ENCODE data around the gene TNIP1. TPM values are rescaled to one million over a fixed set of nuclear protein-coding genes. Genes with fewer than 3 reads are reported as not detected.

The TNIP1 gene
- total RNA-seq, 2 experiments from 2014 or later, result 110 to 115 TPM

DNA sequence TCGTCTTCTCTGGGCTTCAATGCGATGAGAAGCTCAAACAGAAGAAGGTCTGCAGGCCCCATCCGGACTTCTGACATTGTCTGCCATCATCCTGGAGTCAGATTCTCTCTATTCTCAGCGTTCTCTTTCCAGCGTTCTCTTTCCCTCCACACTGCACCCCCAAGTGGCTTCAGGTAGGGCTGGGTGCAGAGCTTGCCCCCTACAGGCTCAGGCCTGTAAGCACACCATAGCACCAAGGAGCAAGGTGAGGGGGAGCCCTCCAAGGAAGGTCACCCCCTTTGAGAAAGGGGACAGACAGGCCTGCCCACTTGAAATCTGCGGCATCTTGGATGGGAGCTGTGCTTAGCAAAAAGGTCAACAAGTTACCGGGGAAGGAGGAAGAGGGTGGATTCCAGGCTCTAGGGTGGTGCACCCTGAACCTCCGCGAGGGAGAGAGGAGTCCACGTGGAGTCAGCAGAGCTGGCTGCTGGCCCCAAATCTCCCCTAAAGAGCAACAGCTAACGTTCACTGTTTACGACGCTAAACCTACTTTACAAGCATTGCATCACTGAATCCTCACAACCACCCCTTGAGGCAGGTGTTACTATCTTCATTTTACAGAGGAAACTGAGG, 32.9 kb downstream of the TNIP1 start:
- H3K27me3 Mint-ChIP-seq, result no peaks in the 10 kb centered on the region
- Histone ChIP-seq H3K27ac (ENCODE audit: low read depth in 1 of 2, low read length in 2 of 2) (no peak overlapping the region), H3K4me1 (ENCODE audit: insufficient read depth, low read length) (peaks cover 7% of the 10 kb centered on the region), H3K36me3 (ENCODE audit: insufficient read depth, low read length) (peaks cover 95% of the 10 kb centered on the region), H3K27me3 (ENCODE audit: control insufficient read depth in 1 of 2, insufficient read depth in 2 of 2, low read length in 2 of 2) (no peaks in the 10 kb centered on the region), H3K9me3 (ENCODE audit: control insufficient read depth in 1 of 2, insufficient read depth in 1 of 2, low read length in 2 of 2) (no peaks in the 10 kb centered on the region), H3K4me3 (ENCODE audit: low read length) (no peak overlapping the region)
- no peak overlapping the region for H3K27ac Mint-ChIP-seq
- H3K36me3 Mint-ChIP-seq (ENCODE audit: low read depth), result peaks cover 95% of the 10 kb centered on the region
- intact Hi-C loops (cut with DNase I, micrococcal nuclease), result loop anchor here in 1 of 2 experiments (1.0 to 5.0 kb wide), 2 partner anchors 109 to 486 kb away; partner anchors contain the start of gene ANXA6
- DNase-seq, result peak in 9 of 14 experiments; percentile 8 to 63 (median 17)
- H3K9me3 Mint-ChIP-seq, result no peaks in the 10 kb centered on the region
- ChIA-PET POLR2A (interaction anchor here (0.9 kb wide), 1 partner anchor 68 kb away, joined by 3 read pairs; no protein-coding TSS in a partner anchor), CTCF (interaction anchor here (0.6 to 8.8 kb wide), 6 partner anchors 10 to 597 kb away, joined by 3 to 126 read pairs (median 3); no protein-coding TSS in a partner anchor)
- peak; percentile 86 for ATAC-seq (ENCODE audit: poor library complexity)
- no peak overlapping the region for H3K4me3 Mint-ChIP-seq
- TF ChIP-seq, protein P1, sequence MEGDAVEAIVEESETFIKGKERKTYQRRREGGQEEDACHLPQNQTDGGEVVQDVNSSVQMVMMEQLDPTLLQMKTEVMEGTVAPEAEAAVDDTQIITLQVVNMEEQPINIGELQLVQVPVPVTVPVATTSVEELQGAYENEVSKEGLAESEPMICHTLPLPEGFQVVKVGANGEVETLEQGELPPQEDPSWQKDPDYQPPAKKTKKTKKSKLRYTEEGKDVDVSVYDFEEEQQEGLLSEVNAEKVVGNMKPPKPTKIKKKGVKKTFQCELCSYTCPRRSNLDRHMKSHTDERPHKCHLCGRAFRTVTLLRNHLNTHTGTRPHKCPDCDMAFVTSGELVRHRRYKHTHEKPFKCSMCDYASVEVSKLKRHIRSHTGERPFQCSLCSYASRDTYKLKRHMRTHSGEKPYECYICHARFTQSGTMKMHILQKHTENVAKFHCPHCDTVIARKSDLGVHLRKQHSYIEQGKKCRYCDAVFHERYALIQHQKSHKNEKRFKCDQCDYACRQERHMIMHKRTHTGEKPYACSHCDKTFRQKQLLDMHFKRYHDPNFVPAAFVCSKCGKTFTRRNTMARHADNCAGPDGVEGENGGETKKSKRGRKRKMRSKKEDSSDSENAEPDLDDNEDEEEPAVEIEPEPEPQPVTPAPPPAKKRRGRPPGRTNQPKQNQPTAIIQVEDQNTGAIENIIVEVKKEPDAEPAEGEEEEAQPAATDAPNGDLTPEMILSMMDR (IDR thresholded peaks at IDR 0.05), result peak; percentile 69
- H3K4me1 Mint-ChIP-seq (ENCODE audit: low read depth), result peaks cover 12% of the 10 kb centered on the region

DNA sequence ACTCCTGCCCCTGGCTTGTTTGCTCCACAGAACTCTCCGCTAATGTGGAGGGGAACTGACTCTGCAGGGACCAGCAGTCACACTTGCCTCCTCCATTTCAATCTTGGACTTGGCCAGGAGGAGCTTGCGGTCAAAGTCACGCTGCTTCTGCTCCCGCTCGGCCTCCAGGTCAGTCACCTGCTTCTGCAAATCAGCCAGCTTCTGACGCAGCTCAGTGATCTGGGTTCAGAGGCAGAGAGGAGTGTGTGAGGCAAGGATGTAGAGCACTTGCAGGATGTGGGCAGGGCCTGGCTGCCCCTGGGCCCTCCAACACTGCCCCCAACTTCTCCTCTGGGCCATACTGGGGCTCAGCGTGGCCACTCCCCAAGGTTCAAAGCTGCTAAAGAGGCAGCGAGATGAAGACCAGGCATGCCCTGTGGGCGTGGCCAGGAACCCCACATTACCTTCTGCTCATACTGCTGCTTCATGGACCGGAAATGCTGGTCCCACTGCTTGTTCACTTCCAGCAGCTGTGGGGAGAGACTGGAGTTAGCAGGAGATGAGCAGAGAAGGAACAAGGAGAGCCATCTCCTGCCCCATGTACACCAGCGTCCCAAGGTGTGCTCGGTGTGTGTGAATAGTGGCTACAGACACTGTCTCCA, 38.3 kb downstream of the TNIP1 start:
- Mint-ChIP-seq H3K36me3 (ENCODE audit: low read depth) (peaks cover 99% of the 10 kb centered on the region), H3K27ac (no peak overlapping the region), H3K4me3 (no peak overlapping the region), H3K4me1 (ENCODE audit: low read depth) (no peaks in the 10 kb centered on the region), H3K27me3 (no peaks in the 10 kb centered on the region), H3K9me3 (no peaks in the 10 kb centered on the region)
- ChIA-PET CTCF (no interaction called here), POLR2A (no interaction called here)
- no peak for ATAC-seq (ENCODE audit: poor library complexity)
- no peaks in the 10 kb centered on the region for H3K9me3 ChIP-seq (ENCODE audit: control insufficient read depth in 1 of 2, insufficient read depth in 1 of 2, low read length in 2 of 2)
- H3K4me1 ChIP-seq (ENCODE audit: insufficient read depth, low read length), result no peaks in the 10 kb centered on the region
- intact Hi-C loops (cut with DNase I, micrococcal nuclease), result no loop called here
- TF ChIP-seq, protein P1 (IDR thresholded peaks at IDR 0.05), result no peak
- peaks cover 98% of the 10 kb centered on the region for H3K36me3 ChIP-seq (ENCODE audit: insufficient read depth, low read length)
- DNase-seq, result no peak
- H3K4me3 ChIP-seq (ENCODE audit: low read length), result no peak overlapping the region
- no peaks in the 10 kb centered on the region for H3K27me3 ChIP-seq (ENCODE audit: control insufficient read depth in 1 of 2, insufficient read depth in 2 of 2, low read length in 2 of 2)
- H3K27ac ChIP-seq (ENCODE audit: low read depth in 1 of 2, low read length in 2 of 2), result no peak overlapping the region

- no peak overlapping the region for H3K4me3 ChIP-seq (ENCODE audit: low read length)
- Mint-ChIP-seq H3K4me1 (ENCODE audit: low read depth) (no peaks in the 10 kb centered on the region), H3K9me3 (no peaks in the 10 kb centered on the region), H3K27me3 (no peaks in the 10 kb centered on the region), H3K36me3 (ENCODE audit: low read depth) (peaks cover 99% of the 10 kb centered on the region), H3K27ac (no peak overlapping the region), H3K4me3 (no peak overlapping the region)
- H3K27ac ChIP-seq (ENCODE audit: low read depth in 1 of 2, low read length in 2 of 2), result no peak overlapping the region
- TF ChIP-seq, protein P1 (IDR thresholded peaks at IDR 0.05), result no peak
- H3K4me1 ChIP-seq (ENCODE audit: insufficient read depth, low read length), result no peaks in the 10 kb centered on the region
- intact Hi-C loops (cut with DNase I, micrococcal nuclease), result no loop called here
- POLR2A ChIA-PET, result interaction anchor here (1.6 kb wide), 1 partner anchor 341 kb away, joined by 4 read pairs; the partner anchor contains the start of gene RBM22
- ATAC-seq (ENCODE audit: poor library complexity), result no peak
- DNase-seq, result no peak
- CTCF ChIA-PET, result no interaction called here
- H3K9me3 ChIP-seq (ENCODE audit: control insufficient read depth in 1 of 2, insufficient read depth in 1 of 2, low read length in 2 of 2), result no peaks in the 10 kb centered on the region
- H3K27me3 ChIP-seq (ENCODE audit: control insufficient read depth in 1 of 2, insufficient read depth in 2 of 2, low read length in 2 of 2), result no peaks in the 10 kb centered on the region
- peaks cover 98% of the 10 kb centered on the region for H3K36me3 ChIP-seq (ENCODE audit: insufficient read depth, low read length)
Observed at GRCh38 chr5:151041577-151042268, 39.1 kb downstream of the TNIP1 start.
